Smooth muscle cell (in vitro differentiated cells): ENCODE measurements around the gene ABCB10. TPM values are rescaled to one million over a fixed set of nuclear protein-coding genes. Genes with fewer than 3 reads are reported as not detected.

Source experiments
- DNase-seq: peaks from one replicate; lab custom pipeline; 2025; ENCODE audit not compliant: unreplicated experiment; lab: John Stamatoyannopoulos, UW
- H2AFZ ChIP-seq: fragments of 200-600 bp; sonication (generic); 2 replicates; pipeline ENCODE4 v1.6.0; 2016; ENCODE audit warnings: antibody characterized with exemption, low read depth, mild to moderate bottlenecking
- H3F3A ChIP-seq: fragments of 200-600 bp; sonication (generic); 2 replicates; pipeline ENCODE4 v1.6.0; 2017; ENCODE audit warnings: antibody characterized with exemption, low read depth
- H3K27ac ChIP-seq: fragments of 200-600 bp; sonication (generic); 2 replicates; pipeline ENCODE4 v1.5.1; 2016; ENCODE audit warnings: low read depth, mild to moderate bottlenecking
- H3K27me3 ChIP-seq: fragments of 200-600 bp; sonication (generic); 2 replicates; pipeline ENCODE4 v1.6.1; 2016; ENCODE audit warnings: low read depth, mild to moderate bottlenecking
- H3K36me3 ChIP-seq: fragments of 200-600 bp; sonication (generic); 2 replicates; pipeline ENCODE4 v1.5.1; 2016; ENCODE audit warnings: low read depth
- H3K4me1 ChIP-seq: fragments of 200-600 bp; sonication (generic); 2 replicates; pipeline ENCODE4 v1.5.1; 2016; ENCODE audit warnings: low read depth
- H3K4me2 ChIP-seq: fragments of 200-600 bp; sonication (generic); 2 replicates; pipeline ENCODE4 v1.6.0; 2016; ENCODE audit warnings: mild to moderate bottlenecking
- H3K4me3 ChIP-seq: fragments of 200-600 bp; sonication (generic); 2 replicates; pipeline ENCODE4 v1.5.1; 2016; ENCODE audit warnings: mild to moderate bottlenecking
- H3K79me2 ChIP-seq: fragments of 200-600 bp; sonication (generic); 2 replicates; pipeline ENCODE4 v1.6.0; 2016; ENCODE audit warnings: low read depth, mild to moderate bottlenecking
- H3K9ac ChIP-seq: fragments of 200-600 bp; sonication (generic); 2 replicates; pipeline ENCODE4 v1.6.0; 2016; ENCODE audit warnings: low read depth
- H3K9me3 ChIP-seq: fragments of 200-600 bp; sonication (generic); replicated peaks from 2 replicates; pipeline ENCODE4 v1.5.1; 2016; ENCODE audit warnings: low read depth
- H4K20me1 ChIP-seq: fragments of 200-600 bp; sonication (generic); 2 replicates; pipeline ENCODE4 v1.6.0; 2016; ENCODE audit warnings: low read depth
- WGBS: methylation state at CpG from one replicate; pipeline ENCODE4 v1.1.7; 2016; ENCODE audit warnings: low lambda C conversion rate; 5-methylcytosine and 5-hydroxymethylcytosine counted together
- polyA plus RNA-seq: library from polyadenylated mRNA; unstranded; fragments of >200 nt; fragmentation: Nextera tagmentation; extraction: Ambion mirVana; gene quantifications from 2 replicates; pipeline ENCODE4 v1.2.1, GENCODE V29; 2016
- total RNA-seq: library from RNA; depleted of rRNA; stranded (reverse); fragments of >200 nt; gene quantifications from 2 replicates; pipeline ENCODE4 v1.2.3, GENCODE V29; 2014
- TF ChIP-seq, protein P1 (sequence below): fragments of 200-600 bp; sonication (generic); IDR thresholded peaks from 2 replicates; pipeline ENCODE4 v1.5.1; 2017; ENCODE audit warnings: borderline replicate concordance, mild to moderate bottlenecking, antibody characterized with exemption; ENCODE audit not compliant: insufficient read depth, poor library complexity, severe bottlenecking

Gene ABCB10
- total and polyA plus RNA-seq, 2 experiments from 2014 or later: 7.1 to 18.4 TPM

DNA sequence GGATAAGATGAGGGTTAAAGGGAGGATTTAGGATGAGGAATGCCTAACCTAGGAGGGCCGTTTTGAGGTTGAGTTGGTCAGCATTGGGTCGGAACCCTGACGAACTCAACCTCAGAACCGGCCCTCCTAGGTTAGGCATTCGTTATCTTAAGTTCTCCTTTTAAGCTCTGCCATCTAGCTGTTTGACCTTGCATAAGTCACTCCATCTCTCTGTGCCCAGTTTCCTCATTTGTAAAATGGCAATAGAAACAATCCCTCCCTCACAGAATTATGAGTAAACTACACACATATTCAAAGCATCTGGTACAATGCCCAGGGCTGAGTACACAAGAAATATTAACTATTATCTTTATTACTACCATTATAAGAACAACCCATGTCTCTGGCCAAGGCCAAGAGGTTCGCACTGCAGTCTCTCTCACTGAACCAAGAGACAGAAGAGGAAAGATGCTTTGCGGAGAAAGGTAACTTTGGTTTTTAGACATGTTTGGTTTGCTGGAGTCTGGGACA lies 4.8 kb downstream of the ABCB10 start:
- Histone ChIP-seq H3K4me1 (peaks cover 18% of the 10 kb centered on the region), H3K36me3 (no peaks in the 10 kb centered on the region), H2AFZ (no peak overlapping the region), H3K4me3 (no peak overlapping the region), H3K27ac (no peak overlapping the region), H3K9me3 (no peaks in the 10 kb centered on the region), H4K20me1 (peaks cover 64% of the 10 kb centered on the region), H3K4me2 (no peak overlapping the region), H3K9ac (no peak overlapping the region), H3K79me2 (peaks cover 75% of the 10 kb centered on the region), H3F3A (no peaks in the 10 kb centered on the region), H3K27me3 (no peaks in the 10 kb centered on the region)
- no peak for DNase-seq
- TF ChIP-seq, protein P1, sequence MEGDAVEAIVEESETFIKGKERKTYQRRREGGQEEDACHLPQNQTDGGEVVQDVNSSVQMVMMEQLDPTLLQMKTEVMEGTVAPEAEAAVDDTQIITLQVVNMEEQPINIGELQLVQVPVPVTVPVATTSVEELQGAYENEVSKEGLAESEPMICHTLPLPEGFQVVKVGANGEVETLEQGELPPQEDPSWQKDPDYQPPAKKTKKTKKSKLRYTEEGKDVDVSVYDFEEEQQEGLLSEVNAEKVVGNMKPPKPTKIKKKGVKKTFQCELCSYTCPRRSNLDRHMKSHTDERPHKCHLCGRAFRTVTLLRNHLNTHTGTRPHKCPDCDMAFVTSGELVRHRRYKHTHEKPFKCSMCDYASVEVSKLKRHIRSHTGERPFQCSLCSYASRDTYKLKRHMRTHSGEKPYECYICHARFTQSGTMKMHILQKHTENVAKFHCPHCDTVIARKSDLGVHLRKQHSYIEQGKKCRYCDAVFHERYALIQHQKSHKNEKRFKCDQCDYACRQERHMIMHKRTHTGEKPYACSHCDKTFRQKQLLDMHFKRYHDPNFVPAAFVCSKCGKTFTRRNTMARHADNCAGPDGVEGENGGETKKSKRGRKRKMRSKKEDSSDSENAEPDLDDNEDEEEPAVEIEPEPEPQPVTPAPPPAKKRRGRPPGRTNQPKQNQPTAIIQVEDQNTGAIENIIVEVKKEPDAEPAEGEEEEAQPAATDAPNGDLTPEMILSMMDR: no peak
- 95% methylated on average over 7 of the region's 7 CpGs for WGBS

DNA sequence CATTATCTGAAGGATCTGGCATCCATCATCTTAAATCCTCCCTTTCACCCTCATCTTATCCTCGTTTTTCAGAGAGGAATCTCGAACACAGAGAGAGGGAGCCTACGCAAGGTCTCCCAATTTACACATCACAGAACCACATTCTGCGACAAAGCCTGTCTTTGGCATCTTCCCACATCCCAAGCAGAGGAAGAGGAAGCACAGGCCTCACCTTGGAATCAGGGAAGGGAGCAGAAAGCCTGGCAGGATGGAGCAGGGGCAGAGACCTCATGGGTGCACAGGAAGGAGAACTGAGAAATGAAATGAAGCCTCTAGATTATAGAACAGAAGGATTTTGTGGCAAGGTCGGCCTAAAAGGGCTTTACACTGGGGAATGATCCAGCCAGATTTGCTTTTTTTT lies 5.8 kb downstream of the ABCB10 start:
- Histone ChIP-seq H3K27ac (no peak overlapping the region), H3K9ac (no peak overlapping the region), H3K79me2 (peaks cover 73% of the 10 kb centered on the region), H3K27me3 (no peaks in the 10 kb centered on the region), H3K9me3 (no peaks in the 10 kb centered on the region), H3F3A (no peaks in the 10 kb centered on the region), H3K4me3 (no peak overlapping the region), H3K4me2 (no peak overlapping the region), H3K36me3 (no peaks in the 10 kb centered on the region), H3K4me1 (peaks cover 18% of the 10 kb centered on the region), H4K20me1 (peaks cover 64% of the 10 kb centered on the region), H2AFZ (no peak overlapping the region)
- 80% methylated on average over 5 of the region's 5 CpGs for WGBS
- no peak for DNase-seq
- TF ChIP-seq, protein P1: no peak

DNA sequence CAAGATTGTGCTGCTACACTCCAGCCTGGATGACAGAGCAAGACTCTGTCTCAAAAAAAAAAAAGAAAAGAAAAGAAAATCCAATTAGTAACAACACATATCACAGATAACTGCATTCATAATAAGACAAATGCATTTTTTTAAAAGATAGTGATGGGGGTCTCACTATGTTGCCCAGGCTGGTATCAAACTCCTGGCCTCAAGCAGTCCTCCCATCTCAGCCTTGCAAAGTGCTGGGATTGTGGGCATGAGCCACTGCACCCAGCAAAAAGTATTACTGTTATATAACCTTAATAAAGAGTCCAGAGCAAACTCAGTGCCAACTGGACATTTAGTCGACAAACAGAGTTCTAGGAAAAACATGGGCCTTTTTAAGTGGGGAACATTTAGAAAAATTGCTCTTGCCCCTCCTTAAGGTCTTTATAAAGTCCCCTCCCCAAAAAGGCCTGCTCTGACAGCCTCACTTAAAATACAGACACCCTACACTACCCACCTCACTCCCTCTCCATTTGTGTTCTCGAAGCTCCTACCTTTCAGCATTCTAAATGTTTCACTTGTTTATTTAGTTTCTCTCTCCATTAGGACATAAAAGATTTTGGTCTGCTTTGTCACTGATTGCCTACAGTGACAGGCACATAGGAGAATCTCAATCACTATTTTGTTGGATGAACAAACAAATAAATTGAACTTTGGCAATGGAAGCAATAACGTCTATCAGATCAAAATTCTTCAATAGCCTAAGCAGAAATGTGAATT lies 7.5 kb downstream of the ABCB10 start:
- WGBS: 94% methylated on average over 3 of the region's 3 CpGs
- no peaks in the 10 kb centered on the region for H3F3A ChIP-seq
- H3K27ac ChIP-seq: no peak overlapping the region
- H3K9me3 ChIP-seq: no peaks in the 10 kb centered on the region
- H3K4me3 ChIP-seq: no peak overlapping the region
- peaks cover 6% of the 10 kb centered on the region for H3K4me1 ChIP-seq
- no peaks in the 10 kb centered on the region for H3K27me3 ChIP-seq
- DNase-seq: no peak
- TF ChIP-seq, protein P1: no peak
- peaks cover 4% of the 10 kb centered on the region for H3K36me3 ChIP-seq
- no peak overlapping the region for H3K9ac ChIP-seq
- no peak overlapping the region for H2AFZ ChIP-seq
- H3K79me2 ChIP-seq: peaks cover 55% of the 10 kb centered on the region
- peaks cover 57% of the 10 kb centered on the region for H4K20me1 ChIP-seq
- no peak overlapping the region for H3K4me2 ChIP-seq

DNA sequence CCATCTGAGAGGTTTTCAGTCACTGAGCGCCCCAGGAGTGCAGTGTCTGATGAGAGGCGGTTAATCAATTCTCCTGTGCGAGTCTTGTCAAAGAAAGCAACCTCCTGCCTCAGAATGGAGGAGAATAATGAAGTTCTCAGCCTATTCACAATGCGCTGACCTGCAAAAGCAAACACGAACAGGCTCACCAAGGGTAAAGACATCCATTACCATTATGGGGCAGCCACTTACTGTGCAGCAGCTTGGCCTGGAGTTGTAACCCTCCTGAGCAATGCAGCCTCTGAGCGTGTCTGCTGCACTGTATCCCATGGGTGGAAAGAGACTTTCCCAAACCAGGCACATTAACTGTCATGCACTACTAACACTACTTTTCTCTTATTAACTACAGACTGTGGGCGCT lies 11.0 kb downstream of the ABCB10 start:
- Histone ChIP-seq H3K27me3 (no peaks in the 10 kb centered on the region), H2AFZ (no peak overlapping the region), H3K27ac (no peak overlapping the region), H4K20me1 (peaks cover 30% of the 10 kb centered on the region), H3K9me3 (no peaks in the 10 kb centered on the region), H3K4me1 (no peaks in the 10 kb centered on the region), H3K4me3 (no peak overlapping the region), H3K36me3 (peaks cover 17% of the 10 kb centered on the region), H3K9ac (no peak overlapping the region), H3K79me2 (peaks cover 27% of the 10 kb centered on the region), H3K4me2 (no peak overlapping the region), H3F3A (no peaks in the 10 kb centered on the region)
- 97% methylated on average over 7 of the region's 7 CpGs for WGBS
- TF ChIP-seq, protein P1: no peak
- DNase-seq: no peak
